A549 (cell line): ENCODE results near the gene TLCD5.

ENCODE experiments used
- CTCF ChIP-seq: fragments of >200 bp; sonication (Bioruptor Twin); formaldehyde crosslinking; IDR thresholded peaks from 3 replicates; pipeline ENCODE4 v1.5.1; 2016
- JUN ChIP-seq, 2 experiments: fragments of >200 bp; sonication (Bioruptor Twin); formaldehyde crosslinking; IDR thresholded peaks; 2 replicates in 1 of 2; 3 replicates in 1 of 2; pipeline ENCODE4 v1.6.1; 2016 to 2017
- TF ChIP-seq, protein P1 (sequence below): fragments of 450-650 bp; IDR thresholded peaks from 2 replicates; pipeline ENCODE4 v1.6.1; 2014; ENCODE audit warnings: antibody characterized with exemption
- TF ChIP-seq, protein P2 (sequence below): IDR thresholded peaks from 2 replicates; pipeline ENCODE4 v1.6.1; 2012

DNA sequence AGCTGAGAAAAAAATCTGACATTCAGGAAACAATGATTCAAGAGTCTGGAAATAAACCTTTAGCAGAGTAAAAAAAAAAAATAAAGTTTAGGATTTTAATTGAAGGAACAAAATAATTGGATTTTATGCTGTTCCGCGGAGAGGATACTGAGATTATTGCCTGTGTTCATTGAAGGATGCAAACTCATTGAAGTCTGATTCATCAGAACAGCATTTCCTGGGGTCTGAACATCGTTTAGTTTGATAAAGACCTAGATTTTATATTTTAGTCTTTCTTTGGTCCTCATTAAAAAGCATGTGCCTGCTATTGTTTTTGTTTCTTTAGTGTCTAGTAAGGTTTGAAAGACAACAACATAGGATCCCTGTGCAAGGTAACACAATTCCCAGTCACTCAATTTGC is 4.5 kb downstream of the TLCD5 start:
- TF ChIP-seq, protein P1, sequence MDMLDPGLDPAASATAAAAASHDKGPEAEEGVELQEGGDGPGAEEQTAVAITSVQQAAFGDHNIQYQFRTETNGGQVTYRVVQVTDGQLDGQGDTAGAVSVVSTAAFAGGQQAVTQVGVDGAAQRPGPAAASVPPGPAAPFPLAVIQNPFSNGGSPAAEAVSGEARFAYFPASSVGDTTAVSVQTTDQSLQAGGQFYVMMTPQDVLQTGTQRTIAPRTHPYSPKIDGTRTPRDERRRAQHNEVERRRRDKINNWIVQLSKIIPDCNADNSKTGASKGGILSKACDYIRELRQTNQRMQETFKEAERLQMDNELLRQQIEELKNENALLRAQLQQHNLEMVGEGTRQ = no peak
- TF ChIP-seq CTCF = no peak
- no peak for TF ChIP-seq JUN (IDR thresholded peaks at IDR 0.05)
- TF ChIP-seq, protein P2, sequence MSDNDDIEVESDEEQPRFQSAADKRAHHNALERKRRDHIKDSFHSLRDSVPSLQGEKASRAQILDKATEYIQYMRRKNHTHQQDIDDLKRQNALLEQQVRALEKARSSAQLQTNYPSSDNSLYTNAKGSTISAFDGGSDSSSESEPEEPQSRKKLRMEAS = no peak
